Measurements from ENCODE around the gene MFSD11. TPM values are rescaled to one million over a fixed set of nuclear protein-coding genes. Genes with fewer than 3 reads are reported as not detected.
A peak's percentile ranks its signal among the peaks of the same experiment; 100 is the strongest.
"Not testable (repeated sequence)": the region's sequence is repeated elsewhere in the genome, so short reads cannot be mapped to it uniquely, and the experiment has no call there.

Gene MFSD11
- total RNA-seq, 2 experiments from 2014 or later, result 28.5 to 29.1 TPM

DNA sequence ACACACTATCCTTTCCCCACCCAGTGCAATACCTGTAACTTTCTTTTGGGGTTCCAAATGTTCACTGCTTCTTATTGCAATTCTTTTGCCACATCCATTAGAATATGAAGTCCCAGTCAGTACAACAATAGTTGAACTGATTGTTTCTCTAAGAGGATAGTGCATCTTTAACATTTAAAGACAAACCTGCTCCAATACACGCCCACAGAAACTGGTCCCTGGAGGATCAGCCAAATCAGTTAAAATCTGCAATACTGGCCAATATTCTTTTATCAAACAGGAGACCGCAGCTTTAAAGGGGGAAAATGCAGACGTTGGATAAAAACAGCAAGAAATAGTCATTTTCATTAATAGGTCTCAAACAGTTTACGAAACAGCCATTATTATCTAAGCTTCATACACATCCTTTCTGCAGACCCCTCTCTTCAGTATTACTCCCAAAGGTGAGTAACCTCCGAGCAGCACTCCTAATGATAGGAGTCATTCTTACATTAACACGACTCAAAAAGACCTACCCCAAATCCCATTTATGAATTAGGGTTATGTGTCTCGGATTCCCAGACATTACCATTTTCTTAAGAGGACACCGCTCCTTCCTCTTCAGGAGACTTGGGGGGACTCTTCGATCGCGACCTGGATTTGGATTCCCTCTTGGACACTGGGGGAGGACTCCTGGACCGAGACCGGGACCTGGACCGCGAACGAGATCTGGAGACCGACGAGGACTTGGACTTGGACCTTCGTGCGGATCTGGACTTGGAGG is 2.2 kb upstream of the MFSD11 start:
- H3K4me1 Mint-ChIP-seq, result peaks cover 38% of the 10 kb centered on the region
- H3K27ac Mint-ChIP-seq, result peak overlapping the region; percentile 98
- peaks cover 41% of the 10 kb centered on the region for H3K36me3 Mint-ChIP-seq
- no peaks in the 10 kb centered on the region for H3K9me3 Mint-ChIP-seq
- H3K27me3 Mint-ChIP-seq, result no peaks in the 10 kb centered on the region
- POLR2A ChIA-PET, result interaction anchor here (0.6 to 5.2 kb wide), 13 partner anchors 9 to 462 kb away, joined by 3 to 100 read pairs (median 9); partner anchors contain the start of genes JMJD6, METTL23 and MXRA7
- ATAC-seq (ENCODE audit: low read depth) (no peak), DNase-seq (no peak)
- H3K4me3 Mint-ChIP-seq, result peak overlapping the region; percentile 99

DNA sequence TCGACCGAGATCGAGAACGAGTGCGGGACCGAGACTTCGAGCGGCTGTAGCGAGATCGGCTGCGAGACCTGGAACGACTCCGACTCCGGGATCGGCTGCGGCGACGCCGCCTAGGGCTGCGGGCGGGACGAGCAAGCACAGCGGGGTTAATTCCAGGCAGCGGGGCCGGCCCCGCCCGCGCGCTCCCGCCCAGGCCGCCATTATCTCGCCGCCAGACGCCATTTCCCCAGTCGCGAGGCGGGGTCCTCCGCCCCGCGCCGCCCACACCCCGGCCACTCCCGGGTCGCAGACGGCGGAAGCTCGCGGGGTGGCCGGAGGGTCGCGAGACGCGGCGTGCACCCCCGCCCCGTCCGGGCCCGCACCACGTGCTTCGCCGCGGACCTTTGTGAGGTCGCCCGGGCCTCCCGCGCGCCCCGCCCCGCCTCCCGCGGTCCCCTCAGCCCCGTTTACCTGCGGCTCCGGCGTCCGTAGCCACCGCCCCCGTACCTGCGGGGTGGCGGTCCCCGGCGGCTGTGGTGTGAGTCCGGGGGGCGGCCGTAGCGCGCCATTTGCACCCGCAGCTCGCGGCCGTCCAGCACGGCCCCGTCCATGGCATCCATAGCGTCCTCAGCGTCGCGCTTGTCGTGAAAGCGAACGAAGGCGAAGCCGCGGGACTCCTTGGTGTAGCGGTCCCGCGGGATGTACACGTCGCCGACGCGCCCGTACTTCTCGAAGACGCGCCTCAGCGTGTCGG is 1.4 kb upstream of the MFSD11 start:
- Mint-ChIP-seq H3K27me3 (no peaks in the 10 kb centered on the region), H3K27ac (peak overlapping the region; percentile 99), H3K4me1 (peaks cover 41% of the 10 kb centered on the region), H3K4me3 (peak overlapping the region; percentile 99), H3K9me3 (no peaks in the 10 kb centered on the region), H3K36me3 (peaks cover 40% of the 10 kb centered on the region)
- POLR2A ChIA-PET, result interaction anchor here (0.5 to 5.2 kb wide), 14 partner anchors 10 to 1579 kb away, joined by 3 to 100 read pairs (median 4); partner anchors contain the start of genes JMJD6 and METTL23
- ATAC-seq (ENCODE audit: low read depth) (peak; percentile 8), DNase-seq (peak; percentile 79)

- peaks cover 42% of the 10 kb centered on the region for H3K4me1 Mint-ChIP-seq
- ATAC-seq (ENCODE audit: low read depth) (peak; percentile 74), DNase-seq (peak; percentile 100)
- peak within 1 kb of the TSS; percentile 99 for H3K27ac Mint-ChIP-seq
- no peaks in the 10 kb centered on the region for H3K27me3 Mint-ChIP-seq
- H3K9me3 Mint-ChIP-seq, result no peaks in the 10 kb centered on the region
- POLR2A ChIA-PET, result interaction anchor here (0.5 to 5.2 kb wide), 17 partner anchors 11 to 1579 kb away, joined by 3 to 100 read pairs (median 5); partner anchors contain the start of genes JMJD6, METTL23 and SEC14L1
- peak within 1 kb of the TSS; percentile 99 for H3K4me3 Mint-ChIP-seq
- H3K36me3 Mint-ChIP-seq, result peaks cover 41% of the 10 kb centered on the region
Measured at GRCh38 chr17:76737082-76737675, 740 bp upstream of the MFSD11 start, which contains the start of gene SRSF2. TSS of gene SRSF2 (minus strand) at chr17:76737331. CDS start at chr17:76737160, 171 bp downstream.

GRCh38 chr17:76738468-76738850 is 540 bp downstream of the MFSD11 start:
- DNase-seq, result no peak
- POLR2A ChIA-PET, result interaction anchor here (0.7 to 5.2 kb wide), 10 partner anchors 11 to 402 kb away, joined by 3 to 100 read pairs (median 12); partner anchors contain the start of genes JMJD6, METTL23 and SEC14L1
- no peak for ATAC-seq (ENCODE audit: low read depth)
- Mint-ChIP-seq H3K27me3 (no peaks in the 10 kb centered on the region), H3K27ac (peak overlapping the region; percentile 99), H3K36me3 (peaks cover 34% of the 10 kb centered on the region), H3K4me1 (peaks cover 33% of the 10 kb centered on the region), H3K9me3 (no peaks in the 10 kb centered on the region), H3K4me3 (peak overlapping the region; percentile 96)

GRCh38 chr17:76739568-76740115 is 1.7 kb downstream of the MFSD11 start:
- Mint-ChIP-seq H3K4me1 (peaks cover 24% of the 10 kb centered on the region), H3K36me3 (peaks cover 24% of the 10 kb centered on the region)
- not testable (repeated sequence) for H3K9me3 Mint-ChIP-seq; H3K4me3 Mint-ChIP-seq; H3K27ac Mint-ChIP-seq; ATAC-seq (ENCODE audit: low read depth); DNase-seq; H3K27me3 Mint-ChIP-seq
- POLR2A ChIA-PET, result interaction anchor here (1.4 to 5.2 kb wide), 4 partner anchors 9 to 26 kb away, joined by 4 to 100 read pairs (median 32); partner anchors contain the start of genes JMJD6 and METTL23

DNA sequence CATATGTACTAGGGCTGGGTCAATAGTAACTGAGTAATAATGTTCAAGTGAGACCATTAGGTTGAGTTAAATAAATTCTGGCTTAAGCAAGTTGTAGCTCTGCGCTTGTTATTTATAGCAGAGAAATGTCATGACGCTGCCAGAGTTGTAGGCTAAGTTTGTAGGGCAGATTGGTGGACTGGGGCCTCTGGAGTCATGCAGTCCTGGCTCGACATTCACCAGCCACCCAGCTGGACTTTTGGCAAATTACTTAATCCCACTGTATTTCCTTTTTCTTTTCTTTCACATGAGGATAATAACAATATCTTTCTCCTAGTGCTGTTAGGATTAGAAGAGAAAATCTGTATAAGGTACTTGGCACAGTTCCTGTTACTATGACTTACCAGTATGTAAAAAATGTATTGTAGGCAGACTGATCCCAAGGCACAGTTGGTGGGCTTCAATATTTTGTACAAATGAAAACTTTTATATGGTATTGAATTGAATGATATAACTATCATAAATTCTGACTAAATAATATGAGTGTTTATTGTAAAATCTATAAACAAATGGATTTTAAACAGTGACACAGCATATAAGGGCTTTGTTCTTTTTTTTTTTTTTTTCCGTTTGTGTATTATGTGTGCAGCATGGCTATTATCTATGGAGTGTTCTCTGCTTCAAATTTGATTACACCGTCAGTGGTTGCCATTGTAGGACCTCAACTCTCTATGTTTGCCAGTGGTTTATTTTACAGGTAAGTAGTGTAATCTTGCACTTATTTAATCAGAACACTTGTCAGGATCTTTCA is 2.6 kb downstream of the MFSD11 start:
- no peaks in the 10 kb centered on the region for H3K9me3 Mint-ChIP-seq
- H3K4me1 Mint-ChIP-seq, result peaks cover 25% of the 10 kb centered on the region
- POLR2A ChIA-PET, result interaction anchor here (0.8 kb wide), 1 partner anchor 27 kb away, joined by 4 read pairs; no protein-coding TSS in a partner anchor
- no peak overlapping the region for H3K27ac Mint-ChIP-seq
- ATAC-seq (ENCODE audit: low read depth) (no peak), DNase-seq (no peak)
- H3K27me3 Mint-ChIP-seq, result no peaks in the 10 kb centered on the region
- H3K4me3 Mint-ChIP-seq, result no peak overlapping the region
- peaks cover 21% of the 10 kb centered on the region for H3K36me3 Mint-ChIP-seq

DNA sequence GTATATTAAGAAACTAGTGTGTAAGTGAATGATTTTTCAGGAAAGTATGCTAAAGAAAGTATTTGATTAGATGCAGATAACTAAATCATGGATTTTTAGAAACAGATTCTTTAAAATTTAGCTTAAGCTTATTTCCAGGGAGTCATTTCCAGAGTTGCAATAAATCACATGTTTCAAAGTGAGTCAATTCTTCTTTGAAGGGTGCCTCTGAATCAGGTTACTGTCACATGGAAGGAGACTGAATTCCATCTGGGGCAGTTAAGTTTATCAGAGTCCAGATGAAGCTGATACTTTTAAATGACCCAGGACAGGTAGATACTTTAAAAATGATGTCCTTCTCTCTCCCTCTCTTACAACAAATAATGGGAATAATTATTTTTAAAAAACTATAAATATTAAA is 5.0 kb downstream of the MFSD11 start:
- ATAC-seq (ENCODE audit: low read depth) (no peak), DNase-seq (no peak)
- H3K27me3 Mint-ChIP-seq, result no peaks in the 10 kb centered on the region
- peaks cover 28% of the 10 kb centered on the region for H3K4me1 Mint-ChIP-seq
- POLR2A ChIA-PET, result interaction anchor here (1.2 kb wide), 1 partner anchor 15 kb away, joined by 5 read pairs; no protein-coding TSS in a partner anchor
- H3K4me3 Mint-ChIP-seq, result no peak overlapping the region
- H3K27ac Mint-ChIP-seq, result no peak overlapping the region
- peaks cover 19% of the 10 kb centered on the region for H3K36me3 Mint-ChIP-seq
- H3K9me3 Mint-ChIP-seq, result no peaks in the 10 kb centered on the region

DNA sequence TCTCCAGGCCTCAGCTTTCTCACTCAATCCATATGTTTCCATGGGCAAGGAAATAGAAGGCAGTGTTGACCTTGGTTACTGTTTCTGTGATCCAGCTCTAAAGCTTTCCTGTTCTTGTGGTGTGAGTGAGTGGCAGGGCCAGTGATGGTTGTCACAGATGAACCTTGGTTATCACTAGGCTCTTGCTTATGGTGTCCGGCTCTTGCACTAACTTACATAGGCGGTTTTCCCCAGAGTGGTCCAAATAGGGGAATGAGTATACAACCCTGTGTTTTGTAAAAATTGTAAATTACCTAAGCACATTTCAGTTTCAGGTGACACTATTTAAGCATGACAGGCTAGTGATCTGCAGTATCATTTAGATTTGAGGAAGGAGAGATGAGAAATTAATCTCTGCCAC is 6.8 kb downstream of the MFSD11 start:
- DNase-seq, result no peak
- H3K4me1 Mint-ChIP-seq, result peaks cover 18% of the 10 kb centered on the region
- no peaks in the 10 kb centered on the region for H3K27me3 Mint-ChIP-seq
- H3K36me3 Mint-ChIP-seq, result peaks cover 29% of the 10 kb centered on the region
- ATAC-seq (ENCODE audit: low read depth), result no peak
- no peaks in the 10 kb centered on the region for H3K9me3 Mint-ChIP-seq
- H3K27ac Mint-ChIP-seq, result no peak overlapping the region
- POLR2A ChIA-PET, result no interaction called here
- no peak overlapping the region for H3K4me3 Mint-ChIP-seq

DNA sequence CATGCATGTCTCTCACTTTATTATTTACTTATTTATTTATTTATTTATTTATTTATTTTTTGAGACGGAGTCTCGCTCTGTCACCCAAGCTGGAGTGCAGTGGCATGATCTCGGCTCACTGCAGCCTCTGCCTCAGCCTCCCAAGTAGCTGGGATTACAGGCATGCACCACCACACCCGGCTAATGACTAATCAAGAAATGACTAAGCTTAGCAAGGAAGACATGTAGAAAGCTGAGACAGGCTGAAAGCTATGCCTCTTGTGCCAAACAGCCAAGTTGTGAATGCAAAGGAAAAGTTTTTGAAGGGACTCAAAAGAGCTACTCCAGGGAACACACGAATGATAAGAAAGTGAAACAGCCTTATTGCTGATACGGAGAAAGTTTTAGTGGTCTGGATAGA is 7.9 kb downstream of the MFSD11 start:
- H3K36me3 Mint-ChIP-seq, result peaks cover 32% of the 10 kb centered on the region
- H3K27ac Mint-ChIP-seq, H3K4me3 Mint-ChIP-seq: not testable (repeated sequence)

DNA sequence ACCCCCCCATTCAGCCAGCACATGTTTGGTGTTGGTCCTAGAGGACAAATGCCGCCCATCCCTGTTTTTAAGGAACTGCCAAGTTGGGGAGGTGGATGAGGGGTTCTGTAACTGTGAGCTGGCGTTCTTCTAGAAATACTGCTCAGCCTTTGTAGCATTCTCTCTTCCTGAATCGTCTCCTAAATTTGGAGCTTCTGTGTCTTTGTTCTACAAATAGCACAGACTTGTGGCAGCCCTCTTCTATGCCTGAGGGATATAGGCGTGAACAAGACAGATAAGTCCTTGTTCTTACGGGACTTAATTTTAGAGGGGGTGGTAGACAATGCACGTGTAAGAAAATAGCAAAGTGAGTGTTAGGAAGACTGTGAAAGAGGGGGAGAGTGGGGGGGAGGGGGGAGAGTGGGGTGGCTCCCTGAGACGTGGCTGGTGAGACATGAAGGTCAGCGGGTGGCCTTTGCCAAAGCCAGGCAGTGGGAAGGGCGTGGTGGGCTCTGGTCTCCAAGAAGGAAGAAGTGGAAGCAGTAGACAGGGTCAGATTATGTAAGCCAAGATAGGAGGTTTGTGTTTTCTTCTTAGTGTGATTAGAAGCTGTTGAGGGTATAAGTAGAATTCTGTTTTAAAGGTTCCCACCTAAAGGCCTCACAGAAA is 9.9 kb downstream of the MFSD11 start:
- H3K27ac Mint-ChIP-seq, result no peak overlapping the region
- ATAC-seq (ENCODE audit: low read depth) (no peak), DNase-seq (no peak)
- H3K27me3 Mint-ChIP-seq, result no peaks in the 10 kb centered on the region
- H3K4me1 Mint-ChIP-seq, result peaks cover 19% of the 10 kb centered on the region
- H3K9me3 Mint-ChIP-seq, result no peaks in the 10 kb centered on the region
- no peak overlapping the region for H3K4me3 Mint-ChIP-seq
- POLR2A ChIA-PET, result interaction anchor here (0.9 to 3.5 kb wide), 3 partner anchors 10 to 19 kb away, joined by 3 to 17 read pairs (median 4); partner anchors contain the start of gene MFSD11
- peaks cover 27% of the 10 kb centered on the region for H3K36me3 Mint-ChIP-seq

More for the DNA sequence above, 7.9 kb downstream of the MFSD11 start:
- DNase-seq; H3K27me3 Mint-ChIP-seq; H3K9me3 Mint-ChIP-seq; ATAC-seq (ENCODE audit: low read depth): not testable (repeated sequence)
- peaks cover 20% of the 10 kb centered on the region for H3K4me1 Mint-ChIP-seq
- POLR2A ChIA-PET, result interaction anchor here (1.1 kb wide), 1 partner anchor 20 kb away, joined by 4 read pairs; the partner anchor contains the start of gene JMJD6

DNA sequence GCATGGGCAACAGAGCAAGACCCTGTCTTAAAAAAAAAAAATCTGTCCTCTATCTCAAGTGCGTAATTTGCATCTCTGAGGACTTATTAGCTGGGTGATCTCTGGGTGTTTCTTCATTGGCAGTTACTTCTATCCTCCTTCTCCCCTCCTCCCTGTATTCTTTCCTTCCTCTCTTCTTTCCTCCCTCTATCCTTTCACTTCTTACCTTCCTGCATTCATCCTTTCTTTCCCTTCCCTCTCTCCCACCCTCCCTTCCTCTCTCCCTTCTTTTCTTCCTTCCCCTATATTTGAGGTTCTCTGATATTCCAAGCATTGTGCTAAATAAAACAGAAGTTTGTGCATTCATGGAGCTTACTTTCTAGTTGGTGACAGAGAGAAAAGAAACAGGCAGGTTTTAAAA is 10.7 kb downstream of the MFSD11 start:
- ATAC-seq (ENCODE audit: low read depth) (no peak), DNase-seq (no peak)
- no peaks in the 10 kb centered on the region for H3K27me3 Mint-ChIP-seq
- POLR2A ChIA-PET, result interaction anchor here (0.6 to 3.5 kb wide), 3 partner anchors 10 to 979 kb away, joined by 3 to 17 read pairs (median 4); partner anchors contain the start of gene MFSD11
- H3K4me3 Mint-ChIP-seq, result no peak overlapping the region
- peaks cover 27% of the 10 kb centered on the region for H3K36me3 Mint-ChIP-seq
- H3K9me3 Mint-ChIP-seq, result no peaks in the 10 kb centered on the region
- H3K27ac Mint-ChIP-seq, result no peak overlapping the region
- peaks cover 26% of the 10 kb centered on the region for H3K4me1 Mint-ChIP-seq

Data from activated naive CD8-positive, alpha-beta T cell treated with anti-CD3 and anti-CD28 coated beads, Interleukin-2, amount 10 ng/mL, durations not matched to agents 7 days and 5 days (primary cell).